Measurements from ENCODE around the gene RNH1.

DNA sequence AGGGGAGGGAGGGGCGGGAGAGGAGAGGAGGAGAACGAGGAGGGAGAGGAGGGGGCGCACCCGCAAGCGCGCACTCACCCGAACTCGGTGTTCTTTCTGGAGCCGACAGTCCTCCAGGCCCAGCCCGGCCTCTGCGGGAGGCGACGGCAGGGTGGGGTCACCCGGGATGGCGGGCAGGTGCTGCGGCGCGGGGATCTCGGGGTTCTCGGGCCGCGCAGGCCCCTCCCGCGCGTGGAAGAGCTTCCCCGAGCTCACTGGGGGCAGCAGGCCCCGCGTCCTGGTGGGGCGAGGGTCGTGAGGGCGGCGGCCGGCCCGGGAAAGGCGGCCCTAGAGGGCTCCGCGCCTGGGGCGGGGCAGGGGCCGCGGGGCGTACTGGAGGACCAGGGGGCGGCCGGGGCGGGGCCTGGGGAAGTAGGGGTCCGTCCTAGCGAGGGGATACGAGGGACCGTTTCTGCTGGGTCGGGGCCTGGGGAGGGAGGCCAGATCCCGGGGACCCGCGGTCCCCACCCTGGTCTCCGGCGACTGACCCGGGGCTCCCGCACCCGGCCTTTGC is 48.3 kb upstream of the RNH1 start:
- TF ChIP-seq, protein P1, sequence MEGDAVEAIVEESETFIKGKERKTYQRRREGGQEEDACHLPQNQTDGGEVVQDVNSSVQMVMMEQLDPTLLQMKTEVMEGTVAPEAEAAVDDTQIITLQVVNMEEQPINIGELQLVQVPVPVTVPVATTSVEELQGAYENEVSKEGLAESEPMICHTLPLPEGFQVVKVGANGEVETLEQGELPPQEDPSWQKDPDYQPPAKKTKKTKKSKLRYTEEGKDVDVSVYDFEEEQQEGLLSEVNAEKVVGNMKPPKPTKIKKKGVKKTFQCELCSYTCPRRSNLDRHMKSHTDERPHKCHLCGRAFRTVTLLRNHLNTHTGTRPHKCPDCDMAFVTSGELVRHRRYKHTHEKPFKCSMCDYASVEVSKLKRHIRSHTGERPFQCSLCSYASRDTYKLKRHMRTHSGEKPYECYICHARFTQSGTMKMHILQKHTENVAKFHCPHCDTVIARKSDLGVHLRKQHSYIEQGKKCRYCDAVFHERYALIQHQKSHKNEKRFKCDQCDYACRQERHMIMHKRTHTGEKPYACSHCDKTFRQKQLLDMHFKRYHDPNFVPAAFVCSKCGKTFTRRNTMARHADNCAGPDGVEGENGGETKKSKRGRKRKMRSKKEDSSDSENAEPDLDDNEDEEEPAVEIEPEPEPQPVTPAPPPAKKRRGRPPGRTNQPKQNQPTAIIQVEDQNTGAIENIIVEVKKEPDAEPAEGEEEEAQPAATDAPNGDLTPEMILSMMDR (conservative IDR thresholded peaks at IDR 0.05 in 1 of 2, IDR thresholded peaks at IDR 0.05 in 1 of 2; ENCODE audit: extremely low read depth in 1 of 2, insufficient read depth in 1 of 2, low read depth in 1 of 2, low read length in 2 of 2): no peak
- no peak for TF ChIP-seq EZH2 (IDR thresholded peaks at IDR 0.05; ENCODE audit: borderline replicate concordance, low read length)
